ENCODE data around the gene PHOSPHO2.

PHOSPHO2 gene

GRCh38 chr2:169659320-169659719, 34.9 kb upstream of the PHOSPHO2 start (continued):
- TF ChIP-seq ZNF148 (tag by site-specific recombination; IDR thresholded peaks at IDR 0.05; ENCODE audit: borderline replicate concordance) = no peak

DNA sequence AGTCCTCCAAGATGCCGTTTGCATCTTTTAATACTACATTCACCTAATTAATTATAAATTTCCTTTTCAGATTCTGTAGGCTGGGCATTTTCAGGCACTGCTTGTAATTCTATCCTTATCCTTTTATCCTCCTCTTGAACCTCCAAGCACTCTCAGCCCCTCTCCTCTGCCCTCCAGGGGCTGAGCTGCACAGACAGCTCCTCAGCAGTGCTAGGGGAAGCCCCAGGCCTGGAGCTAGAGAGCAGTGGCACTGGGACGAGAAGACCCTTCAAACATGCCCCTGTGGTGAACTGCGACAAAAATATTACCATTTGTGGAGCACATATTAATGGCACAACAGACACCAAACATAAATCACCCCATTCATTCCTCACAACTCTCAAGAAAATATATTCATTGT, 33.0 kb upstream of the PHOSPHO2 start:
- H3K36me3 ChIP-seq (ENCODE audit: control insufficient read depth in 2 of 2, insufficient read depth in 1 of 2, low read length in 2 of 2) = no peaks in the 10 kb centered on the region
- H3K4me3 ChIP-seq (ENCODE audit: low read depth, low read length) = no peak overlapping the region
- no peaks in the 10 kb centered on the region for H3K9me3 ChIP-seq (ENCODE audit: control insufficient read depth, insufficient read depth, low read depth, low read length)
- no peak overlapping the region for H3K27ac ChIP-seq (ENCODE audit: extremely low read depth, low read depth, low read length)
- CTCF ChIA-PET = no interaction called here
- POLR2A ChIA-PET = no interaction called here
- no peaks in the 10 kb centered on the region for H3K4me1 ChIP-seq (ENCODE audit: control insufficient read depth, insufficient read depth, low read length)
- TF ChIP-seq SALL2 (tag by site-specific recombination; IDR thresholded peaks at IDR 0.05; ENCODE audit: borderline replicate concordance) = no peak
- TF ChIP-seq ZNF843 (tag by site-specific recombination; IDR thresholded peaks at IDR 0.05) = no peak
- TF ChIP-seq GFI1B (tag by site-specific recombination; IDR thresholded peaks at IDR 0.05) = no peak
- TF ChIP-seq ZNF223 (tag by site-specific recombination; IDR thresholded peaks at IDR 0.05) = no peak
- TF ChIP-seq ZNF132 (tag by site-specific recombination; IDR thresholded peaks at IDR 0.05; ENCODE audit: borderline replicate concordance) = no peak
- no peak for TF ChIP-seq KLF7 (tag by site-specific recombination; IDR thresholded peaks at IDR 0.05; ENCODE audit: borderline replicate concordance)
- no peak for TF ChIP-seq ZFP41 (tag by site-specific recombination; IDR thresholded peaks at IDR 0.05; ENCODE audit: borderline replicate concordance)
- no peak for TF ChIP-seq TCF7L2 (IDR thresholded peaks at IDR 0.05; ENCODE audit: borderline replicate concordance, low read depth, low read length)
- TF ChIP-seq ZNF433 (tag by site-specific recombination; IDR thresholded peaks at IDR 0.05; ENCODE audit: low read depth) = no peak
- no peak for TF ChIP-seq ZNF280D (tag by site-specific recombination; IDR thresholded peaks at IDR 0.05)

DNA sequence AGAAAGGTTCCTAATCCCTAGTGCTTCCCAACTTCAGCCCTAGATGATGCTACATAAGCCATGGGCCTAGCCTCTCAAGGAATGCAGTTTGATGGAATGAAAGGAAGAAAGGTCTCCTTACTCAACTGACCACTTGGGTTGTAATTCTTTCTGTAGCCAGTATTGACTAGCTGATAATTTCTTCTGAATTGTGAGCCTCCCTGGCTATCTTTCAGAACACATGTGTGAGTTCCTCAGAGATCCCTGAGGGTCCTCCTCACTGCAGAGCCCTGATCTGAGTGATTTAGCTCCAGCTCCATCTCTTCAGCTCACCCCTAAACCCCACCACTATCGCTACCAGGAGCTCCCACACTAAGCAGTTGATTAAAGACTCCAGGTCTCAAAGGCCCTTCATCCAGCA, 31.5 kb upstream of the PHOSPHO2 start:
- no peak overlapping the region for H3K4me3 ChIP-seq (ENCODE audit: low read depth, low read length)
- no peaks in the 10 kb centered on the region for H3K9me3 ChIP-seq (ENCODE audit: control insufficient read depth, insufficient read depth, low read depth, low read length)
- no peaks in the 10 kb centered on the region for H3K4me1 ChIP-seq (ENCODE audit: control insufficient read depth, insufficient read depth, low read length)
- ChIA-PET POLR2A (no interaction called here), CTCF (no interaction called here)
- H3K27ac ChIP-seq (ENCODE audit: extremely low read depth, low read depth, low read length) = no peak overlapping the region
- H3K36me3 ChIP-seq (ENCODE audit: control insufficient read depth in 2 of 2, insufficient read depth in 1 of 2, low read length in 2 of 2) = no peaks in the 10 kb centered on the region
- TF ChIP-seq, protein P1, sequence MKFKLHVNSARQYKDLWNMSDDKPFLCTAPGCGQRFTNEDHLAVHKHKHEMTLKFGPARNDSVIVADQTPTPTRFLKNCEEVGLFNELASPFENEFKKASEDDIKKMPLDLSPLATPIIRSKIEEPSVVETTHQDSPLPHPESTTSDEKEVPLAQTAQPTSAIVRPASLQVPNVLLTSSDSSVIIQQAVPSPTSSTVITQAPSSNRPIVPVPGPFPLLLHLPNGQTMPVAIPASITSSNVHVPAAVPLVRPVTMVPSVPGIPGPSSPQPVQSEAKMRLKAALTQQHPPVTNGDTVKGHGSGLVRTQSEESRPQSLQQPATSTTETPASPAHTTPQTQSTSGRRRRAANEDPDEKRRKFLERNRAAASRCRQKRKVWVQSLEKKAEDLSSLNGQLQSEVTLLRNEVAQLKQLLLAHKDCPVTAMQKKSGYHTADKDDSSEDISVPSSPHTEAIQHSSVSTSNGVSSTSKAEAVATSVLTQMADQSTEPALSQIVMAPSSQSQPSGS (tag by site-specific recombination; IDR thresholded peaks at IDR 0.05; ENCODE audit: low read depth) = no peak
- TF ChIP-seq ZSCAN30 (tag by site-specific recombination; IDR thresholded peaks at IDR 0.05) = no peak
- TF ChIP-seq ZFP69B (tag by site-specific recombination; IDR thresholded peaks at IDR 0.05) = no peak
- no peak for TF ChIP-seq ZNF600 (tag by site-specific recombination; IDR thresholded peaks at IDR 0.05)
- TF ChIP-seq ZNF132 (tag by site-specific recombination; IDR thresholded peaks at IDR 0.05; ENCODE audit: borderline replicate concordance) = no peak
- TF ChIP-seq ZNF670 (tag by site-specific recombination; IDR thresholded peaks at IDR 0.05; ENCODE audit: low read depth) = no peak
- no peak for TF ChIP-seq ZNF394 (tag by site-specific recombination; IDR thresholded peaks at IDR 0.05; ENCODE audit: borderline replicate concordance)
- TF ChIP-seq PRDM2 (tag by site-specific recombination; IDR thresholded peaks at IDR 0.05; ENCODE audit: borderline replicate concordance) = no peak
- TF ChIP-seq ZNF140 (tag by site-specific recombination; IDR thresholded peaks at IDR 0.05) = no peak
- TF ChIP-seq ZNF677 (tag by site-specific recombination; IDR thresholded peaks at IDR 0.05) = no peak
- no peak for TF ChIP-seq ZNF350 (tag by site-specific recombination; IDR thresholded peaks at IDR 0.05)

Data from HEK293 (cell line).